Activated CD8-positive, alpha-beta memory T cell treated with anti-CD3 and anti-CD28 coated beads, Interleukin-2, amount 50 U/mL, for 24 hours (primary cell): Measurements from ENCODE around the gene BRD3.
A peak's percentile ranks its signal among the peaks of the same experiment; 100 is the strongest.

Source experiments
- DNase-seq: peaks from one replicate; pipeline ENCODE4 v3.0.0-alpha.2; 2020; ENCODE audit errors: extremely low read depth

The BRD3 gene

GRCh38 chr9:134024828-134025605 lies 42.8 kb downstream of the BRD3 start, which contains the start of gene BRD3OS:
Gene BRD3OS (plus strand): TSS chr9:134025481. CDS start chr9:134026748, 1,267 bp downstream.
- DNase-seq = peak; percentile 67

DNA sequence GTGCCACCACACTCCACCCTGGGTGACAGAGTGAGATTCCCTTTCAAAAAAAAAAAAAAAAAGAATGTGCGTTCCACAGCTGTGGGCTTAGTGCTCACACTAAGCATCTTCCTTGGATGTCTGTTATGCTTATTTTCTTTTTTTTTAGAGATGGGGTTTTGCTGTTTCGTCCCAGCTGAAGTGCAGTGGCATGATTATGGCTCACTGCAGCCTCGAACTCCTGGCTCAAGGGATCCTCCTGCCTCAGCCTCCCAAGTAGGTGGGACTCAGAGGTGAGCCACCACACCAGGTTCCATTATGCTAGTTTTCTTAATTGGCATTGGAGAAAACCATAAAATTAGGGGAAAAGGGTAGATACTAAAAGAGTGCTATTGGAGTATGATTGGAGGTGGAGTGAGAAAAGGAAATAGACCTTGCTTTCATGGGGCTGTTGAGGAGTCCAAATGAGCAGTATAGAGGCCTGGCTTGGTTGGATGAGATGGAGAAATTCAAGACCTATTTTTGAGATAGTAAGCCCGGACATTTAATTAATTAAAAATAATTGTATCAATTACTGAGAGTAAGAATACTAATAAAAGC lies 43.5 kb downstream of the BRD3 start:
- DNase-seq = no peak

GRCh38 chr9:134014946-134015345 lies 52.9 kb downstream of the BRD3 start:
- DNase-seq = no peak

- no peak for DNase-seq
Measured at GRCh38 chr9:134011401-134011800, 56.4 kb downstream of the BRD3 start.

- DNase-seq = no peak
Measured at GRCh38 chr9:134010310-134011173, 57.3 kb downstream of the BRD3 start.

GRCh38 chr9:134007571-134007970 lies 60.3 kb downstream of the BRD3 start:
- no peak for DNase-seq

GRCh38 chr9:134007150-134007549 lies 60.7 kb downstream of the BRD3 start:
- no peak for DNase-seq

DNA sequence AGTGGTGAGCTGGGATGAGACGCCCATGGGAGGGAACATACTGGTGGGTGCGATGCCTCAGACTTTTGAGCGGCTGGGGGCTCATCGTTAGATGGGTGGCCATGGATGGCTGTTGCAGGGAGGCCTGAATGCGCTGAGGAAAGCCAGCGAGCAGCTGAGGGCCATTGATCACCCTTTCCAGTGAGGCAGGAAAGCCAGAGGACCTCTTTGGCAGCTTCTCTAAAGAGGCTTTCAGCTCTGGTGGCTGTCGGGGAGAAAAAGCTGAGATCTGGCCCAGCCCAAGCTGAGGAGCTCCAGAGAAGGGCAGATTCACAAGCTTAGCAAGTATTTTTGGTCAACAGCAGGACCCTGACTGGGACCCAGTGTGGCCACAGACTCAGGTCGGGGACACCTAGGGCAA lies 62.4 kb downstream of the BRD3 start:
- DNase-seq = no peak

- DNase-seq = no peak
Measured at GRCh38 chr9:134004881-134005280, 62.9 kb downstream of the BRD3 start.

DNA sequence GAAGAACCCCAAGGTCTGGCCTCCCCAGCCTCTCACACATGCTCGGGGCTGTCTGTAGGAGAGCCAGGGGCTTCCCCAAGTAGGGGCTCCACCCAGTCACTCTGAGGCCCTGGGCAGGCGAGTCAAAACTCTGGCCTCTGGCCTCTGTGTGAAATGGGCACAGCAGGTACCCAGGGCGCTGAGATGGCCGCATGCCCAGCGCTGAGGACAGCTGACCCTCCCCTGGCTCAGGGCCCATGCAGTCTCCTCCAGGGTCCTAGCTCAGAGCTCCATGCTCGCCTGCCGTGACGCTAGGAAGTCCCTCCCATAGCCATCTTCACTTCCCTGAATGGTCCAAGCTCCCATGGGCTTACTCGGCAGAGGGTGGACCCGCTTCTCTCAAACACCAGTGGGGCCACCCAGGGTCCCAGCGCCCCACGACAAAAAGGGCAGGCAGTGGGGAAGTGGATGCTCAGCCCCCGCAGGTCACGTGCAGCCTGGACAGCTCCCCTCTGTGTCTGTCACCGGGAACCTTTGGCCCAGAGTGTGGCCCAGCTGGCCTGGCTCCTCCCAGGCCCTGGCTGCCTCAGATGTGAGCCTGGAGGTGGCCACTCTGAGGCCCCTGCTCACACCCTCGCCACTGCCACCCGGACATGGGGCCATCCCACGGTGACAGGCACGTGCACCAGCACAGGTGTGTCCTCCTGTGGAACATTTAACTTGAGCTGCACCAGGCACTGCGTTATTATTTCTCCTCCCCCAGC lies 63.5 kb downstream of the BRD3 start:
- no peak for DNase-seq

- DNase-seq = no peak
Measured at GRCh38 chr9:134003237-134003636, 64.6 kb downstream of the BRD3 start.

DNA sequence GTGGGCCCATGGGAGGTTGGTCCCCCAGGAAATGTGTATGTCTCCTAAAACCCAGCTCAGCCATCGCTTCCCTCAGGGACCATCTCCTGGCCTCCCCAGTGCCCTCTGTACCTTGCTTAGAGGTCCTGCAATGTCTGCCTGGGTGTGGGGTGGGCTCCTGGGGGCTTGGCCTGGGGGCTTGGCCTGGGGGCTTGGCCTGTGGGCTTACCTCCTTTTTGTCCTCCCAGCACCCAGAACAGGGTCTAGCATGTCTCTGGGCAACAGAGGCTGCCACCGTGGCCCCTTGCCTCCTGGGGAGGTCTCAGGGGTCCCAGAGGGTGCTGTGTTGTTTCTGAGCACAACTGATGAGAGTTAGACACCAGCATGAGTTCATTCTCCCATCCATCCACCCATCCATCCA lies 65.0 kb downstream of the BRD3 start:
- DNase-seq = no peak

DNA sequence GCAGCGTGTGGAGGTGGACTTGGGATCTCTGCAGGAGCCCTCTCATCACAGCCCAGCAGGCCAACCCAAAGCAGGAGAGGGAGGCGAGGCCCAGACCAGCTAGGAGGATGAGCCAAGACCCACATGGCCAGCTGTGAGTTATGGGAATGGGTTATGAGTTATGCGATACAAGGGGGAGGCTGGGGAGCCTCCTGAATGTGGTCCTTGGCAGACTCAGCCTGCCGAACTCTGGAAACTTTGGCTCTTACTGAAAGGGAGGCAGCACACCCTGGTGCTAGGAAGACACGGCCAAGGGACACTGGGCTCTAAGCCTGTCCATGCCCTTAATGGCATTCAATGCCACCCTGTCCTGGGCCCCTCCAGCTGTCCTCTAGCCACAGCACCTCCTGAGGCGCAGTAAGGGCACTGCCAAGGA lies 68.0 kb downstream of the BRD3 start:
- DNase-seq = no peak

- DNase-seq = no peak
Measured at GRCh38 chr9:133998915-133999595, 68.8 kb downstream of the BRD3 start.

DNA sequence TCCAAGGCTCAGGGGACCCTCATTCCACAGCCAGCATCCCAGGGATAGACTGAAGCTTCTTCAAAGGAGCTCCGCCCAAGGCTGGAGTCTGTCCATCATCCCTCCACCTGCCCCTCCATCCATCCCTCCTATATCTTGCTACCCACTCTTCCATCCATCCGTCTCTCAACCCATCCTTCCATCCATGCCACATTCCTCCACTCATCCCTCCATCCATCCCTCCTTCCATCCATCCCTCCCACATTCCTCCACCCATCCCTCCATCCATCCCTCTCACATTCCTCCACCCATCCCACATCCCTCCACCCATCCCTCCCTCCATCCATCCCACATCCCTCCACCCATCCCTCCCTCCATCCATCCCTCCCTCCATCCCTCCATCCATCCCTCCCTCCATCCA lies 70.2 kb downstream of the BRD3 start:
- no peak for DNase-seq

DNA sequence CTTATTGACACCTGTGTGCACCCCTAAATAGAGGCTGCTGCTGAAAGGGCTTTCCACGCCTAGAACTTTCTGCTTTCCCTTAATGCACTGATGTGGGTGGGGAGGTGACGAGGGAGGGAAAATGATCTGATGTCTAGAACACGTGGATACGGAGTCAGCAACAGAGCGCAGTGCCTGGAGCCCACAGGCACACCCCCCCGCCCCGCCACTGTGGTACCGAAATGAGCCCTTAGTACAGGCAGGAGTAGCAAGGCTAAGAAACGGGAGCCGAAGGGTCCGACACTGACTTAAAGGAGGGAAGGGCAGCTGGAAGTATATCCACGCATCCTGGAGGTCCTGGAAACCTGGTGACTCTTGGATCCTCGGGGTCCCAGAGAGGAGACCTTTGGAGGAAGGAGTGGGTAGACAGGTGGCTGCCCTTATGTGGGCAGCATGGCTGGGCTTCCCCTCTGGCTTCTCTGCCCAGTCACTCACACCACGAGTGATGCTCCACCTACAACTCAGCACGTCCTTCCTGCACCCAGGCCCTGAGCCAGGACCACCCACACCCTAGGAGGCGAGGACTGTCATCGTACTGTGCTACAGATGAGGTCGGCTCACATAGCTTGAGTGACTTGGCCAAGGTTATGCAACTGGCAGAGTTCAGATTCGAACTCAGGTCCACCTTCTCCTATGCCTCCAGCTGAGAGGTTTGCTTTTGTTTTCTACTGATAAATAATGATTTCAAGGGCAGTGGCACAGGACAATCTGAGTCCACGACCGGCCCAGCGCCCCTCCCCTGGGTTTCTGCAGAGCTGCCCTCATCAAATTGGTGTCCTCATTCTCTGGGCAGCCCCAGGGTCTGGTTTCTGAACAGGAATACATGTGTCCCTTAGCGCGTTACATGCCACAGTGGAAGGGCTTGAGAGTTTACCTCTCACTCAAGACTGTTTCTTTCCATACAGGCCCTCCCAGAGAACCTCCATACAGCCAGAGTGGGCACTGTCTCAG lies 71.0 kb downstream of the BRD3 start:
- DNase-seq = no peak

DNA sequence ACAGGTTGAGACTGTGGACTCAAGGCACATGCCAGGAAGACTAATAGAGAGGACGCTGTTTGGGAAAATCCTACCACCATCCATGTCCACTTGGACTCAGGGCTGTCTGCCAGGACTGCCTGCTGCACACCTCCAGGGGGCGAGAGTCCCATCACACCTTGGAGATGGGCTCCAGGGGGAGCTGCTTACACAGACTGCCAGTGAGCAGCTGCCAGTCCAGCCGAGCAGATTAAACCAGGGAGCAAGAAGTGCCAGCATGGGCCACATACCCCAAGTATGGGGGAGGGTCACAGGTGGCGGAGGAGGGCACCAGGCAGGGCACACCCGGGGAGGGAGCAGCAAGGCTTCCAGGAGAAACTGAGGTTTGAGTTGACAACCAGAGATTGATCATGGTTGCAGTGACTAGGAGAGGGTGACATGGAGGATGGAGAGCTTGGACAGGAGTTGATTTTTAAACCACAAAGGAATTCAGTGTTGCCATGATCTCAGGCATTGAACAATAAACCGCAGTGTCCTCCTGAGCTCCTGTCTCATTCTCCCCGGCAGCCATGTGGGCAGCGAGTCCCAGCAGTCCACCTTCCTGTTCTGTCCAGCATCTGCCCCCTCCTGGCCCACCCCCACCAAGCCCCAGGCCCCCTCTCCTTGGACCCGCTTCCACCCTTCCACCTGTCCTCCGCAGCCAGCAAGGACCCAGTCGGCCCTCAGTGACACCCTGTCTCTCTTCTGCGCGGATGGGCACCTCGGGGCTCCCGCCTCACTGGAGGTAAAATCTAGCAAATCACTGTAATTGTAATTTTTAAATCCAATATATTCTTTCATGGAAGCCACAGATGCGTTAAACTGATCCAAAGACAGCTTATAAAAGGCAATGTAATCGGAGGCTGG lies 72.6 kb downstream of the BRD3 start:
- no peak for DNase-seq

DNA sequence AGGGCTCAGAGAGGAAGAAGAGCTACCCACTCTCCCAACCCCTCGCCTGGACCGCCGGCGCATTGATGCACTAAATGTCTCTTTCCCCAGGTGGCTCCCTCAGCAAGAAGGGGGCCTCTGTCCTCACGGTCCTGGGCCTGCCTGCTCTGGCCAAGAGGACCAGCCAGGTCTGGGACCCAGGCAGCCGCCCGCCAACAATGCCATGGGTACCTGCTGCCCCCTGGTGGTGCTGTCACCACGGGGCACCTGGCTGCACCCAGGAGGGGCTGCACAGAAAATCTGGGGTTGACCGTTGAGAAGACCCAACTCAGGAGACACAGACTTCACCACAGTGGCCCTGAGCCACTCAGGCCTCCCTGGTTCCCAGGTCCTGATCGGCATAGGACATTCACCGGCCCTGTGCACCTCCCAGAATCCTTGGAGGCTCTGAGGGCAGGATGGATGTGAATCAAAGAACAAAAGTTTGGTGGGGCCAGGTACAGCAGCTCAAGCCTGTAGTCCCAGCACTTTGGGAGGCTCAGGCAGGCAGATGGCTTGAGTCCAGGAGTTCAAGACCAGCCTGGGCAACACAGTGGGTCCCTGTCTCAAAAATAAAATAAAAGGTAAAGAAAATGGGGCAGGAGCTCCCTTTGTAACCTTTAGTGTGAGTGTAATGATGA lies 73.3 kb downstream of the BRD3 start:
- peak; percentile 33 for DNase-seq
